Activated CD4-positive, alpha-beta T cell treated with anti-CD3 and anti-CD28 coated beads for 4 hours (primary cell): Measurements from ENCODE around the gene GPR45.
"Not testable (repeated sequence)": the region's sequence is repeated elsewhere in the genome, so short reads cannot be mapped to it uniquely, and the experiment has no call there.

Experiments used
- DNase-seq, 2 donors: peaks; one replicate each; pipeline ENCODE4 v3.0.0-alpha.2; 2020

The GPR45 gene, protein sequence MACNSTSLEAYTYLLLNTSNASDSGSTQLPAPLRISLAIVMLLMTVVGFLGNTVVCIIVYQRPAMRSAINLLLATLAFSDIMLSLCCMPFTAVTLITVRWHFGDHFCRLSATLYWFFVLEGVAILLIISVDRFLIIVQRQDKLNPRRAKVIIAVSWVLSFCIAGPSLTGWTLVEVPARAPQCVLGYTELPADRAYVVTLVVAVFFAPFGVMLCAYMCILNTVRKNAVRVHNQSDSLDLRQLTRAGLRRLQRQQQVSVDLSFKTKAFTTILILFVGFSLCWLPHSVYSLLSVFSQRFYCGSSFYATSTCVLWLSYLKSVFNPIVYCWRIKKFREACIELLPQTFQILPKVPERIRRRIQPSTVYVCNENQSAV

DNA sequence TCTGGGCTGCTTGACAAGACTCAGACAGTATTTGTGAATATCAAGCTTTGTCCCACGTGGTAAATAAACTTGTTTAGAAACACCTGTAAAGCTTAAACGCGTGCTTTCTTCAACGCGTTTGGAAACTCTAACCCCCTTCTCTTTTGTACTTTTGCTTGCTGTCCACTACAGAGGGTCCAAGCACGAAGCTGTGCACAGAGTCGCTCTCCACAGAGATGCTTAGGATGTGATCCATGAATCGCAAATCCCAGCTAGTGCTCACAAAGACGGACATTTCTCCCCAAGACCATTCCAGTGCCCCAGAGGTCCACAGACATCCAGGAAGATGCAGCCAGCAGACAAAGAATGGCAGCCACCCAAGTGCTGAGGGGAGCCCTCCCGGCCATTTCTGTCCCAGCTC lies at the start of gene GPR45:
TSS of gene GPR45 (plus strand) at position 301 of the 400 bp plus-strand sequence. CDS start 116 bp downstream, outside the sequence.
- no peak for DNase-seq

DNA sequence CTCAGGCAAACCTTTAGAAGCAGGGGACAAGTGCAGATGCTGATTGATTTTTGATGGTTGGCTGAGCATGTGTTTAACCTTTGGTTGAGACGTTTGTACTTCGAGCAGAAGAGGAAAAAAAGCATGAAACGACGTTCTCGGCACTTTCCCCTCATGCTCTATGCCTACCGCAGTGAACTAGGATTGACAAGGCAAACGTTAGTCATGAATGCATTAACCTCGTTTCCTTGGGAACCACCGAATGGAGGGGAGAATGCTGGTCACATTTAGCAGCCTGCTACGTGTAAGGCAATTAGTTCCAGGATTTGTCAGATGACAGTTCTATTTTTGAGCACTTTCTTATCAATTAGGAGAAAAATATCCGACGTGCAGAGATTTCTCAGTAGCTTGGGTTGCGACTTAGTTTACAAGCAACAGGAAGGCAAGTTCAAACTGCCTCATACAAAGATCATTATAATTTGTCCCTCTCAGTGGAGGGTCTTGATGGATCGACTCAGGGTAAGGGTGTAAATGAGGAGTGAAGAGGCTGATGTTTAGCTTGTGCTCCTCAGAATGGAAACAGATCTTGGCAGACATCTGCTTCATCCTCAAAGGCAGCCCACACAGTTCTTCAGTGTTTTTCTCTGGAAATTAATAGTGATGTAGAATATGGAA lies 47.4 kb upstream of the GPR45 start:
- no peak for DNase-seq

DNA sequence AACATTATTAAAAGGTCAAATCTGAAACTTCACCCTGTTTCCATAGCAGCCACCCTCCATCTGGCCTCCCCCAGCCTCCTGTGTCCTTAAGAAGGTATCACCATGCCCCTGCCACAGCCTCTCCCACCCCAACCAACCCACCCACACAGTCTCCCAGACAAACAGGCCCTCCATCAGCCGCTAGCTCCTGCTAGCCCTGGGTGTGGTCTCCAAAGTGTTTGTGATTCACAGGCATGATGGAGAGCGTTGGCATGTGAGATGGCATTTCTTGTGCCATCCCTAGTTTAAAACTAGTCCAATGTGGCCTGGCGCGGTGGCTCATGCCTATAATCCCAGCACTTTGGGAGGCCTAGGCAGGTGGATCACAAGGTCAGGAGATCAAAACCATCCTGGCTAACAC lies 44.9 kb upstream of the GPR45 start:
- no peak for DNase-seq

DNA sequence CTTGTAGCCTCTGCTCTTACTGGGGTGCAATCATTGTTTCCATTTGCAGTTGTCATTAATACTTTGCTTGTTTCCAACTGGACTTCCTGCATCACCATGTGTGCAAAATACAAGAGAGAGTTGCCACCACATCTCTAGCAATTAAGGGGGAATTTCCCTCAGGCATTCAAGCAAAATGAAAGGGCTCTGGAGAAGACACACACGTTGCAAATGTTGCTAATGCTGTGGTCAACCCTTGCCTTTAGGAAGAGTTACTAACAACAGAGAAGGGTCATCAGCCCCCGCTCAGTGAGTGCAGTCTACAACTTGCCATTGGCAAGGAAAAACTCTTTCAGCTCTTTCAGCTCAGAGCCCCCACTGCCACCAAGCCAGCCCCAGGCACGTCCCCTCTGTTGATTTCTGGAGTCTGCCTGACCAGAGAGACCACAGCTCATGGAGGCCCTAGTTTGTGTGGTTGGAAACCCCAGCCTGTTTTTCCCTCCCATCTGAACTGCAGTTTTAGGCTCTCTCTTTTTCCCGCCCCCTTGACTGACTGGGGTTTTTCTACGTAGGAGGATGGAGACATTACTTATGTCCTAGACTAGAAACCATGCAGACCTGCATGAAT lies 25.9 kb upstream of the GPR45 start:
- DNase-seq: no peak

DNA sequence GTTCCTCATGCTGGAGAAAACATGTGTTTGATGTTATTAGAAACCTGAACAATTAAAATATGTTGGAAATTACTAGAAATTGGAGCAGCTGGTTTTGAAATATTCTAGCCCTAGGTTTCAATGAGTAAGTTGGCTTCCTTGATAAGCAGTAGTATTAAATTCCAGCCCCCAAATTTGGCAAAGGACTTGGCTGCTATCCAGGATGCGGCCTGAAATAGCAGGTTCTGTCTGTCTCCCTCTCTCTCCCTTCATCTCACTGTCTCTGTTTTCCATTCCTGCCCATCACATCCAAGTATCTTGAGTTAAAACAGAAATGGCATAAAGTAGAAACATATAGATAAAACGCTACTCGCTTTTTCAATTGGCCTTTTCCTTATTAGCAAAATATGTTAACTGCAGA lies 20.9 kb upstream of the GPR45 start:
- no peak for DNase-seq

DNA sequence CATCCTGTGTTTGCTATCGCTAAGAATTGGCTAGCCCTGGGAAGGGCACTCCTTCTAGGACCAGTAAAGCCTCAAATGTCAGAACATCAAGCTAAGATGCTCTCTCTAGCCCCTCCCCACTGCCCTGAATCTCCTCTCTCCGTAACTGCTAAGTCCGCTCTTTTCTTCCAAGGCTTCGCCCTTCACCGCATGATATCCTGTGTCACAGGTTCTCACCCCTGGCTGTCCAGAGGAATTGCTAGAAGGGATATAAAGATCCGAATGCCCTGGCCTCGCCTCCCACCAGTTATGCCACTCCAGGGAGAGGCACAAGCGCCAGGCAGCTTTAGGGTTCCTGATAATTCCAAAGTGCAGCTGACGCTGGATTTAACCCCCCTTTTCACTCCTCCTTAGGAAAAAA lies 17.1 kb upstream of the GPR45 start:
- DNase-seq: no peak

DNA sequence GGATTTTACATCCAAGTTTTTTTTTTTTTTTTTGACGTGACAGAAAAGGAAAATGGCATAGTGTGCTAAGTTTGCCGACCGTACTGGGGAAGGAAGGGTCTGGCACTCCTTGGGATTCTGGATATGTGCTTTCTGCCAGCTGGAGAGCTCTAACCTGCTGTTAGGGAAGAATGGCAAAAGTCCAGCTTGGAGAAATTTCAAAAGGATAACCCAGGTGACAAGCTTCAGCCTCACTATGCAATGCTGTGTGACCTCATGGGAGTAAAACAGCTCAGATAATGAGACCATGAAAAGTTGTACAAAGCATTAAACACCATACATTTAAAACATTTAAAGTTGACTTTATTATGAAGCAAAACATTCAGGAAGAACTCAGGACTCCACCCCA lies 10.3 kb upstream of the GPR45 start:
- no peak for DNase-seq

DNA sequence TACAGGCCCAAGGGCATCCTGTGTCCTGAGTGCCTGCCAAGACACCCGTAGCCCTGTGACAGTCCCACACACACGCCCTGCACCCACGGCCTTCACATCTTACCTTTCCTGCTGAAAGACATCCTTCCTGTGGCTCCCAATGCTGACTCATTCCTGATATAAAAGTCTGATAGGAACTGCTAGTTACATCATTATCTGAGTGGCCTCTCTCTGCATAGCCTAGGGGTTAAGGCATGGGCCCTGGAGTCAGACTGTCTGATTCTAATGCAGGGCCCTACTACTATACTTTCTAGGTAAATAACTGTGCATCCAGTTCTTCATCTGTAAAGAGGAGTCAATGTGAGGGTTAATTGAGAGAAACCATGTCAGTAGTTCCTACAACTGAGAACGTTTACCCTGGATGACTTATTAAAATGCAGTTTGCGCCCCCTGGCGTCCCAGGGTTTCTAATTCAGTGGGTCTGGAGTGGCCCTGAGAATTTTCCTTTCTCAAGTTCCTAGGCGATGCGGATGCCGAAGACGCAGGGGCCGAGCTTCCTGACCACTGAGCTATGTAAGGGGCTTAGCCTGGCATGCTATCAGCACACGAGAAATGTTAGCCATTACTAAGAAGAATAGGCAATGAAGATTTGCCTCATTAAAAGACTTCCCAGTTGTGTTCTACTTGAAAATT lies 6.0 kb upstream of the GPR45 start:
- peak; percentile 48 to 58 for DNase-seq

DNA sequence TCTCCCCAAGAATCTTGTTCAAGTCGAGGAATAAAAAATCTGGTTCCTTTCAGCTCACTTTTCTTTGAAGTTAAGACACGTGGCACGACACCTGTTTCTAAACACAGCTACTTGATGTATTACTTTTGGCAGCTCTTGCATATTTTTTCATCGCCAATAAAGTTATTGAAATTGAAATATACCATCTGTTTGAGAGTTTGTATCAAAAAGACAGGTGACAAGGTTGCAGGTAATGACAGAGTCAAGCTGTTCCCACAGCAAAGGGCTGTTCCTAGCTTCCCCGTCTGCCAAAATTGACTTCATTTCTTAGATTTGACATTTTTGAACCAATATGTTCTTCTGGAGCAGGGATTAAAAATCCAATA lies 5.5 kb upstream of the GPR45 start:
- DNase-seq: no peak

DNA sequence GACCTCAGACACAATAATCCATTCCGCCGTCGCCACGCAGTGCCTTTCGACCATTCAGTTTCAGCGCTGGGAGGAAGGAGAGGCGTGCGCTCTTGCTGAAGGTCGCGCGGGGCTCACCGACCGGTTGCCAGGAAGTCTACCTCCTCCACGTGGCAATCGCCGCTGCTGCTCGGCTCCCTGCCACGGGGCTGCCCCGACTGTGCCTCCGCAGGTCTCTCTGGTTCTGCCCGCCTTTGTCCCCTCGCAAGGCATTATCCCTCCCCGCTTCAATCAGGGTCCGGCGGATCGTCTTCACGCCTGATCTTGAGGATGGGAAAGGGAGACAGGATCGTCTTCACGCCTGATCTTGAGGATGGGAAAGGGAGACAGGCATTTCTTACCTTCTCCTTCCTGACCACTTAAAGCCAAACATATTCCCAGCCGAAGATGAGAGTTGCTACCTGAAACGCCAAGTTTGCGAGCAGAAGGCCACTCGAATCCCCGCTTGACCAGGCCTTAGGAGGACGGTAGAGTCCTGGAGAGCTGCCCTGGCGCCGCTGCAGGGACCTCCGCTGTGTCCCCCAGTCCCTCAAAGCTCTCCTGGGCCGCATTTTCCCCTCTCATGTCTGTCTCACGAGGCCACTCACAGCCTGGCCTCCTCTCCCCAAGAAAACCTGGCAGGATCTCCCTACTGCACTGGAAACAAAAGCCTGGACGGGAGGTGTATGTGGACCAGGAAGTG lies 4.3 kb upstream of the GPR45 start:
- DNase-seq: peak in 1 of 2 donors; percentile 8

DNA sequence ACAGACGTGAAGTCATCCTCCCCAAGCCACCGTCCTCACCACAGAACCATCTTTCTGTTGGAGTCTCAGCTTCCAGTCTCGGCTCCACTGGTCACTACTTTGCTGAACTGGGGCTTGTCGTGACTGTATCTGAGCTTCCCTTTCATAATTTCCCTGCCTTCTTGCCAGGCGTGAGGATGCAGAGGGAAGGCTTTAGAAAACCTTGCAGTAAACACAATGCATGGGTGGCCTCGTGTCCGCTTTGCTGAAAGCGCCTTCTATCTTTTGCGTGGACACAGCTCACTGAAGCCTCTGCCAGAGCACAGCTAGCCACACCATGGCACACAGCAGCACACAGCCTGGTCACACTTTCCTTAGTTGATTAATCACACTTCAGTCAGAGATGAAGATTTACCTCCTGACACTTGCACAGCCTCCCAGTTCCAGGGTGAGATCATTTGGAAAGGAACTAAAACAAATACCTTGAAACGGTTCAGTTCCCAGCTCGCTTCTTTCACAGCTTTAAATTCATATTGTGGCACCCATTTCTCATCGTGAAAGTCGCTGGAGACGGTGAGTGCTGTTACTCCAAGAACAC lies 2.8 kb upstream of the GPR45 start:
- no peak for DNase-seq

DNA sequence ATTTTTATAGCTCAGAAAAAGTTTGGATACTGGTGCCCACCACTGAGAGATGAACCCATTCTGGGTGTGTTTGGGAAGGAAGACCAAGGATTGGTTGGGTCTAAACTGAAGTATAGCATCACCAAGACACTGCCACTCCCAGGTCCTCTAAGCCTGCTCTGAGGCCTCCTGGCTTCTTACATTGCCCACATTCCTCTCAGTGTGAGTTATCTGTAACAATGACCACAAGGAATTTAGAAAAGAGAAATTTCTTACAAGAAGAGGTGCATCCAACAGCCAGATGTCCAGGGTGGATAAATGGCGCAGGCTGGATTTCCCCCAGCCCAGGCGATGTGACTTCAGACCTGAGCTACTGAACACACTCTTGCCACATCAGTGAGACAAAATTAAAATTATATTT lies 1.6 kb upstream of the GPR45 start:
- no peak for DNase-seq

DNA sequence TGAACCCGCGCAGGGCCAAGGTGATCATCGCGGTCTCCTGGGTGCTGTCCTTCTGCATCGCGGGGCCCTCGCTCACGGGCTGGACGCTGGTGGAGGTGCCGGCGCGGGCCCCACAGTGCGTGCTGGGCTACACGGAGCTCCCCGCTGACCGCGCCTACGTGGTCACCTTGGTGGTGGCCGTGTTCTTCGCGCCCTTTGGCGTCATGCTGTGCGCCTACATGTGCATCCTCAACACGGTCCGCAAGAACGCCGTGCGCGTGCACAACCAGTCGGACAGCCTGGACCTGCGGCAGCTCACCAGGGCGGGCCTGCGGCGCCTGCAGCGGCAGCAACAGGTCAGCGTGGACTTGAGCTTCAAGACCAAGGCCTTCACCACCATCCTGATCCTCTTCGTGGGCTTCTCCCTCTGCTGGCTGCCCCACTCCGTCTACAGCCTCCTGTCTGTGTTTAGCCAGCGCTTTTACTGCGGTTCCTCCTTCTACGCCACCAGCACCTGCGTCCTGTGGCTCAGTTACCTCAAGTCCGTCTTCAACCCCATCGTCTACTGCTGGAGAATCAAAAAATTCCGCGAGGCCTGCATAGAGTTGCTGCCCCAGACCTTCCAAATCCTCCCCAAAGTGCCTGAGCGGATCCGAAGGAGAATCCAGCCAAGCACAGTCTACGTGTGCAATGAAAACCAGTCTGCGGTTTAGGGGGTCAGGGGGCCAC lies 897 bp downstream of the GPR45 start:
- no peak for DNase-seq

DNA sequence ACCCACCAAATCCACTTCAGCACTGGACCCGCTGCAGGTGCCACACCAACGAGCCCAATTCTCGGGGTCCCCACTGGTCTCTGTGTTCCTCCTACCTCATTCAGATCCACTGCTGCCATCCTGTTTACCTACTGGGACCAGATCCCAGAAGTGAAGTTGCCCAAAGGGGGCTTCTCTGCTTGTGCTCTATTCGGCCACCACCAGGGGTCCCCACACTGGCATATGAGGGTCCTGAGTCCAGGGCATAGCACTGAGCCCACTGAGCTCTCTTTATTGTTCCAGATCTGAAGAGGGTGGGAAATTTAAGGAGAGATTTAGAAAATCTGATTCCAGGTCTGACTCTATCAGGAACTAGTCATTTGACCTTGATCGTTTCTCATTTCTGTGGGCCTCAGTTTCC lies 2.4 kb downstream of the GPR45 start:
- no peak for DNase-seq

DNA sequence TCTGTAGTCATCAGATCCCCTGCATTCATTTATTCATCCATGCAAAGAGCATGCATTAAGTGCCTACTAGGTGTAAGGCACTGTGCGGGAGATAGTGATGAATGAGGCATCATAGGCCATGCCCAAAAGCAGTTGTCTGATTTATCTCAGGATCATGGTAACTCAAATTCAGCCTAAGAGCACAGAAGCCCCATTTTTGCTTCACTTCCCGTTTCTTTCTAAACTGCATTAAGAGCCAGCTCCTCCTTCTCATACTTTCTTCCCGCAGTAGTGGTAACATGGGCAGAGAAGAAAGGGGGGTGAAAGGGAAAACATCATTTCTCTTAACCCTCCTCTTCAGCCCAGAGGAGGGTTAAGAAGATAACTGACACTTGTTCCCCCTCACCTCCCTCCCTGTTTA lies 2.9 kb downstream of the GPR45 start:
- no peak for DNase-seq

DNA sequence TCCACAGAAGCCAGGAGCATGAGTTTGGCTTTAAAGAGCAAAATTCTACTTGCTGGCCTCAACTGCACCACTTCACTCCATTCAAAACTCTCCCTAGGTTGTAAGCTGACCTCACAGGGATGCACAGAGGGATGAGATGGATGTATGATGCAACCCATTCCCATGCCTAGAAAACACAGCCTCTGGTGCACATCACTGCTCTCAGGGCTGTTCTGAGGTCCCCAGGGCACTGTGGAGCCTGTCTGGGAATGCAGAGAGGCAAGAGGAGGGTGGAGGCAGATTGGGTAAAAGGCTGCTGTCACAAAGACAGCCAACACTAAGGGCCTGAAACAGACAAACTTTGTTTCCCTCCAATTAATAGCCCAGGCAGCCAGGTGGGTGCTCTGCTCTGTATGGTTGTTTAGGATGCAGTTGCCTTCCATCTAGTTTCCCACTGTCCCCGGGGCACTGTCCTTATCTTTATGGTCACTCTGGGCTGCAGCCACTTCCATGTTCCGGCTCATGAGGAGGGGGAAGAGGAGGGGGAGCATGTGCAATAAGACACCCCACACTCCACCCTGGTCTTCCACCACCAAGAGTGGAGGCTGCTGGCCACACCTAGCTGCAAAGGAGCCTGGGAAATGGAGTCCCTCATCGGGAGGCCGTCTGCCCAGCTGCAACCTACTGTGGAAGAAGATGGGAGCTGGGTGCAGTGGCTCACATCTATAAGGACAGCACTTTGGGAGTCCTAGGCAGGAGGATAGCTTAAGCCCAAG lies 7.0 kb downstream of the GPR45 start:
- DNase-seq: no peak

DNA sequence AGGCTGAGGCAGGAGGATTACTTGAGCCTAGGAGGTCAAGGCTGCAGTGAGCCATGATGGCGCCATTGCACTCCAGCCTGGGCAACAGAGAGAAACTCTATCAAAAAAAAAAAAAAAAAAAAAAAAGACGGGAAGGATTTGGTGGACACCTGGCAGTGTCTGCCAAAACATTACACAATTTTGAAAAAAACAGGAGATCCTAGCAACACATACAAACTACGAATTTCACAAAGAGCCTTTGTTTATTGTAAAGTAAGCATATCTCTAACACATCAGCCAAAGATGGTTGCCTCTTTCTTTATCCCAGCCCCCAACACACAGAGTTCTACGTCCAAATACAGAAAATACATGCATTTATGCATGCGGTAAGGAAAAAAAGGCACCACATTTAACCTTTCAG lies 7.6 kb downstream of the GPR45 start:
- no peak for DNase-seq

DNA sequence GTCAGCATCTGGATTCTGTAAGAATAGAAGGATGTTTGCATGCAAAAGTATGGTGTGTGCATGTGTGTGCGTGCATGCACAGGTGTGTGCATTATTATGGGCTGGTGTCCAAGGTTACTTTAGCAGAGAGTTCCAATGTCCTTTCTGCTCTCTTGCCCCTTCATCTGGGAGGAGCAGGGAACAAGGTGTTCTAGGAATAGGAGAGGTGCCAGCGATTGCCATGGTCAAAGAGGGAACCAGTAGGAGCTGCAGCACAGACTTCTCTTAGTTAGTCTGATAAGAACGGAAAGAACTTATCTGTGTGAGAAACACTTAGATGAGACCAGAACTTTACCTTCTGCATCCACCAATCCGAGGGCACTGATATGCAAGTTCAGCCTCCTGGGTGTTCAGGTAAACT lies 8.3 kb downstream of the GPR45 start:
- DNase-seq: no peak

DNA sequence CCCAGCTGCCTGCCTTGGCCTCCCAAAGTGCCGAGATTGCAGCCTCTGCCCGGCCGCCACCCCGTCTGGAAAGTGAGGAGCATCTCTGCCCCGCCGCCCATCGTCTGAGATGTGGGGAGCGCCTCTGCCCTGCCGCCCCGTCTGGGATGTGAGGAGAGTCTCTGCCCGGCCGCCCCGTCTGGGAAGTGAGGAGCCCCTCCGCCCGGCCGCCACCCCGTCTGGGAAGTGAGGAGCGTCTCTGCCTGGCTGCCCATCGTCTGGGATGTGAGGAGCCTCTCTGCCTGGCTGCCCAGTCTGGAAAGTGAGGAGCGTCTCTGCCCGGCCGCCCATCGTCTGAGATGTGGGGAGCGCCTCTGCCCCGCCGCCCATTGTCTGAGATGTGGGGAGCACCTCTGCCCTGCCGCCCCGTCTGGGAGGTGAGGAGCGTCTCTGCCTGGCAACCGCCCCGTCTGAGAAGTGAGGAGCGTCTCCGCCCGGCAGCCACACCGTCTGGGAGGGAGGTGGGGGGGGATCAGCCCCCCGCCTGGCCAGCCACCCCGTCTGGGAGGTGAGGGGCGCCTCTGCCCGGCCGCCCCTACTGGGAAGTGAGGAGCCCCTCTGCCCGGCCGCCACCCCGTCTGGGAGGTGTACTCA lies 9.6 kb downstream of the GPR45 start:
- not testable (repeated sequence) for DNase-seq

DNA sequence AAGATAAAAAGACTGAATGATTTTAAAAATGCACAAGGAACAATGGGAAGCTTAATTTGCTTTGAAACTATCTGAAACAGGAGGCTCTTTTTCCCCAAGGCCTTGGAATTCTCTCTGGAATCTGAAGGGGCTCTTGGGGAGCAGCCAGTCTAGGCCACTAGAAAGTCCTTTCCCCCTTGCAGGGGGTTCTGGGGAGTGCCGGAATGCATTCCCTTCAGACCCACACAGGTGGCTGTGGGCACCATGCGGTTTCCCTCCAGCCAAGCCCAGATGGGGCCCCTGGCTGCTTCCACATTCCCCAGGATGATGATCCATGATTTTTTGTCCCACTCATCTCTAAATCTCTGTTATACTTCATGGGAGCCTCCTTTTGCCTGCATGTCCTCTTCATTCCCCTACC lies 10.7 kb downstream of the GPR45 start:
- DNase-seq: no peak
